ENCODE measurements around the gene ST6GALNAC2. TPM values are rescaled to one million over a fixed set of nuclear protein-coding genes. Genes with fewer than 3 reads are reported as not detected.

Gene ST6GALNAC2
- total and polyA plus RNA-seq, 2 experiments from 2014 or later: 0.31 TPM; not detected in 1

DNA sequence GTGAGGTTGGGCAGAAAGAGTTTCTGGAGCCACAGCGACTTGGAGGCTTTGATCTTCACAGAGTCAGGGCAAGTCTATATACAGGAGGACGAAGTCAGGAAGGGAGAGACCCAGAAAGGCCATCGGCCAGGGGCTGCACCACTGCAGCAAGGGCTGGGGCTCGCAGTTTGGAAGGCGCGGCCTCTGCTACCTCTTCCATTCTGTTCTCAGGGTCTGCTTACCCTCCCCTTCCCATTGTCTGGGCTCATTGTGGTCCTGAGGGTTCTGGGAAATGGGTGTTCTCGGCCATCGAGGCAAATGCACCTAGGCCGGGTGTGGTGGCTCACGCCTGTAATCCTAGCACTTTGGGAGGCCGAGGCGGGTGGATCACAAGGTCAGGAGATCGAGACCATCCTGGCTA is 41.9 kb upstream of the ST6GALNAC2 start:
- no peaks in the 10 kb centered on the region for H3K9me3 Mint-ChIP-seq
- no peak overlapping the region for H3K27ac ChIP-seq (ENCODE audit: low read depth)
- H4K20me1 ChIP-seq (replicated peaks; ENCODE audit: insufficient read depth): 0 out of 2 replicates have a peak, but pooled peaks cover 3% of the 10 kb centered on the region
- H3K4me1 ChIP-seq (ENCODE audit: insufficient read depth): peaks cover 5% of the 10 kb centered on the region
- no peak overlapping the region for H3K27ac Mint-ChIP-seq
- H3K27me3 Mint-ChIP-seq (ENCODE audit: insufficient read depth, low read depth, poor library complexity): peaks cover 8% of the 10 kb centered on the region
- DNase-seq (ENCODE audit: low spot score): no peak
- H3K4me1 Mint-ChIP-seq: peaks cover 16% of the 10 kb centered on the region
- no peaks in the 10 kb centered on the region for H3K9me2 ChIP-seq (ENCODE audit: insufficient read depth)
- H3K36me3 ChIP-seq (ENCODE audit: insufficient read depth): no peaks in the 10 kb centered on the region
- H3K36me3 Mint-ChIP-seq (ENCODE audit: low read depth): no peaks in the 10 kb centered on the region
- no peak overlapping the region for H3K4me3 Mint-ChIP-seq
- TF ChIP-seq, protein P1, sequence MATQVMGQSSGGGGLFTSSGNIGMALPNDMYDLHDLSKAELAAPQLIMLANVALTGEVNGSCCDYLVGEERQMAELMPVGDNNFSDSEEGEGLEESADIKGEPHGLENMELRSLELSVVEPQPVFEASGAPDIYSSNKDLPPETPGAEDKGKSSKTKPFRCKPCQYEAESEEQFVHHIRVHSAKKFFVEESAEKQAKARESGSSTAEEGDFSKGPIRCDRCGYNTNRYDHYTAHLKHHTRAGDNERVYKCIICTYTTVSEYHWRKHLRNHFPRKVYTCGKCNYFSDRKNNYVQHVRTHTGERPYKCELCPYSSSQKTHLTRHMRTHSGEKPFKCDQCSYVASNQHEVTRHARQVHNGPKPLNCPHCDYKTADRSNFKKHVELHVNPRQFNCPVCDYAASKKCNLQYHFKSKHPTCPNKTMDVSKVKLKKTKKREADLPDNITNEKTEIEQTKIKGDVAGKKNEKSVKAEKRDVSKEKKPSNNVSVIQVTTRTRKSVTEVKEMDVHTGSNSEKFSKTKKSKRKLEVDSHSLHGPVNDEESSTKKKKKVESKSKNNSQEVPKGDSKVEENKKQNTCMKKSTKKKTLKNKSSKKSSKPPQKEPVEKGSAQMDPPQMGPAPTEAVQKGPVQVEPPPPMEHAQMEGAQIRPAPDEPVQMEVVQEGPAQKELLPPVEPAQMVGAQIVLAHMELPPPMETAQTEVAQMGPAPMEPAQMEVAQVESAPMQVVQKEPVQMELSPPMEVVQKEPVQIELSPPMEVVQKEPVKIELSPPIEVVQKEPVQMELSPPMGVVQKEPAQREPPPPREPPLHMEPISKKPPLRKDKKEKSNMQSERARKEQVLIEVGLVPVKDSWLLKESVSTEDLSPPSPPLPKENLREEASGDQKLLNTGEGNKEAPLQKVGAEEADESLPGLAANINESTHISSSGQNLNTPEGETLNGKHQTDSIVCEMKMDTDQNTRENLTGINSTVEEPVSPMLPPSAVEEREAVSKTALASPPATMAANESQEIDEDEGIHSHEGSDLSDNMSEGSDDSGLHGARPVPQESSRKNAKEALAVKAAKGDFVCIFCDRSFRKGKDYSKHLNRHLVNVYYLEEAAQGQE (IDR thresholded peaks at IDR 0.05; ENCODE audit: unreplicated experiment): no peak
- TF ChIP-seq, protein P2, sequence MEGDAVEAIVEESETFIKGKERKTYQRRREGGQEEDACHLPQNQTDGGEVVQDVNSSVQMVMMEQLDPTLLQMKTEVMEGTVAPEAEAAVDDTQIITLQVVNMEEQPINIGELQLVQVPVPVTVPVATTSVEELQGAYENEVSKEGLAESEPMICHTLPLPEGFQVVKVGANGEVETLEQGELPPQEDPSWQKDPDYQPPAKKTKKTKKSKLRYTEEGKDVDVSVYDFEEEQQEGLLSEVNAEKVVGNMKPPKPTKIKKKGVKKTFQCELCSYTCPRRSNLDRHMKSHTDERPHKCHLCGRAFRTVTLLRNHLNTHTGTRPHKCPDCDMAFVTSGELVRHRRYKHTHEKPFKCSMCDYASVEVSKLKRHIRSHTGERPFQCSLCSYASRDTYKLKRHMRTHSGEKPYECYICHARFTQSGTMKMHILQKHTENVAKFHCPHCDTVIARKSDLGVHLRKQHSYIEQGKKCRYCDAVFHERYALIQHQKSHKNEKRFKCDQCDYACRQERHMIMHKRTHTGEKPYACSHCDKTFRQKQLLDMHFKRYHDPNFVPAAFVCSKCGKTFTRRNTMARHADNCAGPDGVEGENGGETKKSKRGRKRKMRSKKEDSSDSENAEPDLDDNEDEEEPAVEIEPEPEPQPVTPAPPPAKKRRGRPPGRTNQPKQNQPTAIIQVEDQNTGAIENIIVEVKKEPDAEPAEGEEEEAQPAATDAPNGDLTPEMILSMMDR (conservative IDR thresholded peaks at IDR 0.05; ENCODE audit: low read depth in 2 of 2): no peak
- TF ChIP-seq ZNF331 (CRISPR knock-in tag; IDR thresholded peaks at IDR 0.05; ENCODE audit: low read depth) (no peak), EZH2 (IDR thresholded peaks at IDR 0.05; ENCODE audit: low read depth, unreplicated experiment) (no peak), ZNF114 (CRISPR knock-in tag; IDR thresholded peaks at IDR 0.05) (no peak), EZH2phosphoT487 (IDR thresholded peaks at IDR 0.05; ENCODE audit: unreplicated experiment) (no peak), STAT1 (IDR thresholded peaks at IDR 0.05; ENCODE audit: unreplicated experiment) (no peak), JUNB (IDR thresholded peaks at IDR 0.05; ENCODE audit: unreplicated experiment) (no peak), POLR2AphosphoS5 (IDR thresholded peaks at IDR 0.05; ENCODE audit: low read depth) (no peak), CREB1 (CRISPR knock-in tag; IDR thresholded peaks at IDR 0.05; ENCODE audit: low read depth) (no peak), NANOG (IDR thresholded peaks at IDR 0.05; ENCODE audit: borderline replicate concordance) (no peak)
- TF ChIP-seq, protein P3, sequence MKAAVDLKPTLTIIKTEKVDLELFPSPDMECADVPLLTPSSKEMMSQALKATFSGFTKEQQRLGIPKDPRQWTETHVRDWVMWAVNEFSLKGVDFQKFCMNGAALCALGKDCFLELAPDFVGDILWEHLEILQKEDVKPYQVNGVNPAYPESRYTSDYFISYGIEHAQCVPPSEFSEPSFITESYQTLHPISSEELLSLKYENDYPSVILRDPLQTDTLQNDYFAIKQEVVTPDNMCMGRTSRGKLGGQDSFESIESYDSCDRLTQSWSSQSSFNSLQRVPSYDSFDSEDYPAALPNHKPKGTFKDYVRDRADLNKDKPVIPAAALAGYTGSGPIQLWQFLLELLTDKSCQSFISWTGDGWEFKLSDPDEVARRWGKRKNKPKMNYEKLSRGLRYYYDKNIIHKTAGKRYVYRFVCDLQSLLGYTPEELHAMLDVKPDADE (IDR thresholded peaks at IDR 0.05): no peak
- TF ChIP-seq, protein P4, sequence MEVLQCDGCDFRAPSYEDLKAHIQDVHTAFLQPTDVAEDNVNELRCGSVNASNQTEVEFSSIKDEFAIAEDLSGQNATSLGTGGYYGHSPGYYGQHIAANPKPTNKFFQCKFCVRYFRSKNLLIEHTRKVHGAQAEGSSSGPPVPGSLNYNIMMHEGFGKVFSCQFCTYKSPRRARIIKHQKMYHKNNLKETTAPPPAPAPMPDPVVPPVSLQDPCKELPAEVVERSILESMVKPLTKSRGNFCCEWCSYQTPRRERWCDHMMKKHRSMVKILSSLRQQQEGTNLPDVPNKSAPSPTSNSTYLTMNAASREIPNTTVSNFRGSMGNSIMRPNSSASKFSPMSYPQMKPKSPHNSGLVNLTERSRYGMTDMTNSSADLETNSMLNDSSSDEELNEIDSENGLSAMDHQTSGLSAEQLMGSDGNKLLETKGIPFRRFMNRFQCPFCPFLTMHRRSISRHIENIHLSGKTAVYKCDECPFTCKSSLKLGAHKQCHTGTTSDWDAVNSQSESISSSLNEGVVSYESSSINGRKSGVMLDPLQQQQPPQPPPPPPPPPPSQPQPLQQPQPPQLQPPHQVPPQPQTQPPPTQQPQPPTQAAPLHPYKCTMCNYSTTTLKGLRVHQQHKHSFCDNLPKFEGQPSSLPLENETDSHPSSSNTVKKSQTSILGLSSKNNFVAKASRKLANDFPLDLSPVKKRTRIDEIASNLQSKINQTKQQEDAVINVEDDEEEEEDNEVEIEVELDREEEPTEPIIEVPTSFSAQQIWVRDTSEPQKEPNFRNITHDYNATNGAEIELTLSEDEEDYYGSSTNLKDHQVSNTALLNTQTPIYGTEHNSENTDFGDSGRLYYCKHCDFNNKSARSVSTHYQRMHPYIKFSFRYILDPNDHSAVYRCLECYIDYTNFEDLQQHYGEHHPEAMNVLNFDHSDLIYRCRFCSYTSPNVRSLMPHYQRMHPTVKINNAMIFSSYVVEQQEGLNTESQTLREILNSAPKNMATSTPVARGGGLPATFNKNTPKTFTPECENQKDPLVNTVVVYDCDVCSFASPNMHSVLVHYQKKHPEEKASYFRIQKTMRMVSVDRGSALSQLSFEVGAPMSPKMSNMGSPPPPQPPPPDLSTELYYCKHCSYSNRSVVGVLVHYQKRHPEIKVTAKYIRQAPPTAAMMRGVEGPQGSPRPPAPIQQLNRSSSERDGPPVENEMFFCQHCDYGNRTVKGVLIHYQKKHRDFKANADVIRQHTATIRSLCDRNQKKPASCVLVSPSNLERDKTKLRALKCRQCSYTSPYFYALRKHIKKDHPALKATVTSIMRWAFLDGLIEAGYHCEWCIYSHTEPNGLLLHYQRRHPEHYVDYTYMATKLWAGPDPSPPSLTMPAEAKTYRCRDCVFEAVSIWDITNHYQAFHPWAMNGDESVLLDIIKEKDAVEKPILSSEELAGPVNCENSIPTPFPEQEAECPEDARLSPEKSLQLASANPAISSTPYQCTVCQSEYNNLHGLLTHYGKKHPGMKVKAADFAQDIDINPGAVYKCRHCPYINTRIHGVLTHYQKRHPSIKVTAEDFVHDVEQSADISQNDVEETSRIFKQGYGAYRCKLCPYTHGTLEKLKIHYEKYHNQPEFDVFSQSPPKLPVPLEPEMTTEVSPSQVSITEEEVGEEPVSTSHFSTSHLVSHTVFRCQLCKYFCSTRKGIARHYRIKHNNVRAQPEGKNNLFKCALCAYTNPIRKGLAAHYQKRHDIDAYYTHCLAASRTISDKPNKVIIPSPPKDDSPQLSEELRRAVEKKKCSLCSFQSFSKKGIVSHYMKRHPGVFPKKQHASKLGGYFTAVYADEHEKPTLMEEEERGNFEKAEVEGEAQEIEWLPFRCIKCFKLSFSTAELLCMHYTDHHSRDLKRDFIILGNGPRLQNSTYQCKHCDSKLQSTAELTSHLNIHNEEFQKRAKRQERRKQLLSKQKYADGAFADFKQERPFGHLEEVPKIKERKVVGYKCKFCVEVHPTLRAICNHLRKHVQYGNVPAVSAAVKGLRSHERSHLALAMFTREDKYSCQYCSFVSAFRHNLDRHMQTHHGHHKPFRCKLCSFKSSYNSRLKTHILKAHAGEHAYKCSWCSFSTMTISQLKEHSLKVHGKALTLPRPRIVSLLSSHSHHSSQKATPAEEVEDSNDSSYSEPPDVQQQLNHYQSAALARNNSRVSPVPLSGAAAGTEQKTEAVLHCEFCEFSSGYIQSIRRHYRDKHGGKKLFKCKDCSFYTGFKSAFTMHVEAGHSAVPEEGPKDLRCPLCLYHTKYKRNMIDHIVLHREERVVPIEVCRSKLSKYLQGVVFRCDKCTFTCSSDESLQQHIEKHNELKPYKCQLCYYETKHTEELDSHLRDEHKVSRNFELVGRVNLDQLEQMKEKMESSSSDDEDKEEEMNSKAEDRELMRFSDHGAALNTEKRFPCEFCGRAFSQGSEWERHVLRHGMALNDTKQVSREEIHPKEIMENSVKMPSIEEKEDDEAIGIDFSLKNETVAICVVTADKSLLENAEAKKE (CRISPR knock-in tag; IDR thresholded peaks at IDR 0.05): no peak
- no peak overlapping the region for H3K4me2 ChIP-seq
- H3K27me3 ChIP-seq (ENCODE audit: insufficient read depth): no peaks in the 10 kb centered on the region
- no peaks in the 10 kb centered on the region for H3K79me2 ChIP-seq (replicated peaks; ENCODE audit: insufficient read depth)
- H3F3A ChIP-seq (replicated peaks; ENCODE audit: low read depth): no peaks in the 10 kb centered on the region
- no peak overlapping the region for H3K4me3 ChIP-seq
- ATAC-seq: no peak
- no peak overlapping the region for H2AFZ ChIP-seq

Measured in GM23338 (cell line).